SKM-1 treated with dmso at 0.1 percent for 144 hours (cell line): ENCODE measurements around the gene PGAP3.
A peak's percentile ranks its signal among the peaks of the same experiment; 100 is the strongest.

Source experiments
- DNase-seq: peaks from one replicate; lab custom pipeline; 2025; ENCODE audit not compliant: unreplicated experiment; lab: John Stamatoyannopoulos, UW

PGAP3 gene

DNA sequence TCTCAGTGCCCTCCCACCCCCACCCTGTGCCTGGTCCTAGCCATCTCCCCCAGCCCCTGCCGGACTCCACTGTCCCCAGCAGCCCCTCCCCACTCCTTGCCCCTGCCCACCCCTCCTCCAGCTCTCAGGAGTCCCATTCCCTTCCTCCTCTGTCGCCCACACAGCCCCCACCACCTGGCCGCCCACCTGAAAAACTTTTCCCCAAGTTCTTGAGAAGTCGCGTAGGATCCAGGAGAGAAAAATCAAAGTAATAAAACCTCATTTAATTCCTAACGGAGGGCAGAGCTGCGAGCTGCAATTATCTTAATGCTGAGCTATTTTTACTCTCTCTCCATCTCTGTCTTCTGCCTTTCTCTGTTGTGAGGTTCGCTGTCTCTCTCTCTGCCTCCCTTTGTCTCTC is 63.5 kb downstream of the PGAP3 start:
- no peak for DNase-seq

- DNase-seq: peak; percentile 70
Measured at GRCh38 chr17:39623356-39623950, 64.4 kb downstream of the PGAP3 start.

DNA sequence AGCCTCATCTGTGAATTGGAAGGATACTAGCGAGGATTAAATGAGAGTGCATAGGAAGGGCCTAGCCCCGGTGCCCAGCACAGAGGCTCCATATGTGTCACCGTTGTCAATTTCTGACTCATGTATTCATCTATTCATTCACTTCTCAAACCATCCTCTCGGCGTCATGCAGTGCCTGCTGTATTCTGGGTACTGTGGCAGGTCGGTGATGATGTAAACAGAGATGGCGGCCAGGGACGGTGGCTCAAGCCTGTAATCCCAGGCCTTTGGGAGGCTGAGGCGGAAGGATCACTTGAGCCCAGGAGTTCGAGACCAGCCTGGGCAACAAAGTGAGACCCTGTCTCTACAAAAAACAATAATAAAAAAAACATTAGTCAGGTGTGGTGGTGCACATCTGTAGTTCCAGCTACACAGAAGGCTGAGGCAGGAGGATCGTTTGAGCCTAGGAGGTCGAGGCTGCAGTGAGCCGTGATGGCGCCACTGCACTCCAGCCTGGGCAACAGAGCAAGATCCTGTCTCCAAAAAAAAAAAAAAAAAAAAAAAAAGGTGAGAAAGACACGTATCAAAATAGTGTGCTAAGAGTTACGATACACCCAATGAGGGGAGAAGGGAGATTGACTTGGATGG is 65.4 kb downstream of the PGAP3 start:
- DNase-seq: no peak

DNA sequence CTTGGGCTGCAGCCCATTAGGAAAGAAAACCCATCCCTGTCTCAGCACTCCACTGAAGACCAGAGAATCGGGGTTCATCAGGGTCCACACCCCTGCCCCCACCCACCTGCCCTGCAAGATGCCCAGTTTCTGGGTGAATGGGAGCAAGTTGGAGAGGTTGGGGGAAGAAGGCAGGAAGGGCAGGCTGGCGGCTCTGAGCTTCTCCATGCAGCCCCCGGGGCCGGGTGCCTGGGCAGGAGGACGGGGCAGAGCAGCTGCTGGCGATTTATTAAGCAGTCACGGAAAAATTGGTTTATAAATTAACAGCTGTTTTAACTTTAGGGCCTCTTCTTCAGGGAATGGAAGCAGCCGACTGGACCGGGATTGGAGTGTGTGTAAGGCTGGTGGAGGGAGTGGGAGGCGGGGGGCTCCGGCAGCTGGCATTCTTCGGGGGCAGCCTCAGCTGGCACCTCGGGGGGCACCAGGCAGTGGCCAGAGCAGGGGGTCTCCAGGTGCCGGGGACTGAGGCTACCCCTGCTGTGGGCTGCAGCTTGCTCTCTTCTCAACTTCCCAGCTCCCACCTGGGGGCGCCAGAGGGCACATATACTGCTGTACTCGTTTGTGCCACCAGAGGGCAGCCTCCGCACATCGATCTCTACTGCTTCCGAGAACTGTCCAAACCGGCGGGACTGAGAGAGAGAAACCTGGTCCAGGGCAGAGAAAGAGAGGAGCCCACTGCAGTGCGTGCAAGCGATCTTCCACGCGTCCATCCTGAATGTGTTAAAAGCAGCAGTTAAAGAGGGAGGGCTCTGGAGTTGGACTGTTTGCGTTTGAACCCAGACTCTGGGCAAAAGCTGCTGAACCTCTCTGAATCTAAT is 66.1 kb downstream of the PGAP3 start:
- DNase-seq: peak; percentile 61
